Naive thymus-derived CD4-positive, alpha-beta T cell (primary cell): Measurements from ENCODE around the gene AIP. TPM values are rescaled to one million over a fixed set of nuclear protein-coding genes. Genes with fewer than 3 reads are reported as not detected.
A peak's percentile ranks its signal among the peaks of the same experiment; 100 is the strongest.

ENCODE experiments used
- ATAC-seq: fragments of 150-1000 bp; cut with Tn5 transposase; 2 replicates; pipeline ENCODE4 v1.10.0; 2021; ENCODE audit warnings: mild to moderate bottlenecking, moderate library complexity
- CTCF ChIA-PET: fragments of 350-600 bp; sonication (Branson Sonifier 250); formaldehyde crosslinking; loops from one replicate; lab custom pipeline; 2021; ENCODE audit warnings: antibody characterized with exemption; lab: Charles Lee
- POLR2A ChIA-PET: fragments of 350-600 bp; sonication (Branson Sonifier 250); formaldehyde crosslinking; loops from one replicate; lab custom pipeline; 2021; ENCODE audit warnings: antibody characterized with exemption, inconsistent platforms; lab: Charles Lee
- DNase-seq, 9 donors: peaks; one replicate each; pipeline versions ENCODE4 v3.0.0 to v3.0.0-alpha.2; 2020 to 2022; ENCODE audit warnings: mixed read lengths in 1 of 9
- H3K27ac ChIP-seq: one replicate; pipeline ENCODE4 v1.7.0; 2013; ENCODE audit warnings: mild to moderate bottlenecking, low read depth, low read length, moderate library complexity
- H3K27me3 ChIP-seq, 2 donors: one replicate each; pipeline ENCODE4 v1.7.0; 2013; ENCODE audit warnings: low read length in 2 of 2, mild to moderate bottlenecking in 2 of 2, moderate library complexity in 2 of 2; ENCODE audit not compliant: control insufficient read depth in 2 of 2, insufficient read depth in 2 of 2
- H3K36me3 ChIP-seq, 3 experiments: 1 replicate in 2 of 3; 2 replicates in 1 of 3; pipeline ENCODE4 v1.7.0; 2013; ENCODE audit warnings: low read length in 3 of 3, mild to moderate bottlenecking in 3 of 3, moderate library complexity in 1 of 3; ENCODE audit not compliant: insufficient read depth in 3 of 3, control insufficient read depth in 2 of 3
- H3K4me1 ChIP-seq, 2 donors: one replicate each; pipeline ENCODE4 v1.7.0; 2013; ENCODE audit warnings: low read length in 2 of 2, mild to moderate bottlenecking in 2 of 2, moderate library complexity in 1 of 2; ENCODE audit not compliant: control insufficient read depth in 2 of 2, insufficient read depth in 2 of 2
- H3K4me3 ChIP-seq: 2 replicates; pipeline ENCODE4 v1.7.0; 2013; ENCODE audit warnings: mild to moderate bottlenecking, low read length
- H3K9me3 ChIP-seq, 3 experiments: 1 replicate in 2 of 3; 2 replicates in 1 of 3; pipeline ENCODE4 v1.7.0; 2013; ENCODE audit warnings: low read length in 3 of 3; ENCODE audit not compliant: control insufficient read depth in 2 of 3
- H3K27ac Mint-ChIP-seq, 9 donors: one replicate each; pipeline ENCODE4 v1.8.0; 2020 to 2022; ENCODE audit warnings: mixed read lengths in 9 of 9, mild to moderate bottlenecking in 8 of 9, moderate library complexity in 5 of 9, inconsistent platforms in 2 of 9
- H3K27me3 Mint-ChIP-seq, 5 donors: one replicate each; pipeline ENCODE4 v1.8.0; 2021 to 2022; ENCODE audit warnings: mixed read lengths in 5 of 5, mild to moderate bottlenecking in 1 of 5
- H3K36me3 Mint-ChIP-seq, 5 donors: one replicate each; pipeline ENCODE4 v1.8.0; 2020 to 2022; ENCODE audit warnings: mixed read lengths in 5 of 5, mild to moderate bottlenecking in 3 of 5, inconsistent platforms in 1 of 5
- H3K4me1 Mint-ChIP-seq, 7 donors: one replicate each; pipeline ENCODE4 v1.8.0; 2020 to 2022; ENCODE audit warnings: mixed read lengths in 7 of 7, mild to moderate bottlenecking in 3 of 7, inconsistent platforms in 1 of 7
- H3K4me3 Mint-ChIP-seq, 10 donors: one replicate each; pipeline ENCODE4 v1.8.0; 2020 to 2022; ENCODE audit warnings: mild to moderate bottlenecking in 10 of 10, mixed read lengths in 10 of 10, moderate library complexity in 6 of 10, inconsistent platforms in 2 of 10
- H3K9me3 Mint-ChIP-seq, 11 donors: one replicate each; pipeline ENCODE4 v1.8.0; 2020 to 2022; ENCODE audit warnings: mixed read lengths in 11 of 11, mild to moderate bottlenecking in 4 of 11, inconsistent platforms in 1 of 11, moderate library complexity in 1 of 11
- intact Hi-C, 2 donors: fragments of 100-400 bp; cut with micrococcal nuclease; formaldehyde crosslinking; loops; one replicate each; pipeline ENCODE4 v1.15.1; 2023
- polyA plus RNA-seq, 2 donors: library from polyadenylated mRNA; unstranded; fragments of 300-500 nt; fragmentation: Illumina TruSeq; gene quantifications; one replicate each; pipeline ENCODE4 v1.2.3, GENCODE V29; 2021
- total RNA-seq, 6 experiments: library from RNA in 5 of 6; stranded (reverse) in 5 of 6; gene quantifications; 1 replicate in 5 of 6; 2 replicates in 1 of 6; pipeline ENCODE4 v1.2.3 and lab custom pipeline; 2021 to 2026

Gene AIP
- total and polyA plus RNA-seq, 7 experiments from 2014 or later, result 107 to 205 (median 137) TPM

DNA sequence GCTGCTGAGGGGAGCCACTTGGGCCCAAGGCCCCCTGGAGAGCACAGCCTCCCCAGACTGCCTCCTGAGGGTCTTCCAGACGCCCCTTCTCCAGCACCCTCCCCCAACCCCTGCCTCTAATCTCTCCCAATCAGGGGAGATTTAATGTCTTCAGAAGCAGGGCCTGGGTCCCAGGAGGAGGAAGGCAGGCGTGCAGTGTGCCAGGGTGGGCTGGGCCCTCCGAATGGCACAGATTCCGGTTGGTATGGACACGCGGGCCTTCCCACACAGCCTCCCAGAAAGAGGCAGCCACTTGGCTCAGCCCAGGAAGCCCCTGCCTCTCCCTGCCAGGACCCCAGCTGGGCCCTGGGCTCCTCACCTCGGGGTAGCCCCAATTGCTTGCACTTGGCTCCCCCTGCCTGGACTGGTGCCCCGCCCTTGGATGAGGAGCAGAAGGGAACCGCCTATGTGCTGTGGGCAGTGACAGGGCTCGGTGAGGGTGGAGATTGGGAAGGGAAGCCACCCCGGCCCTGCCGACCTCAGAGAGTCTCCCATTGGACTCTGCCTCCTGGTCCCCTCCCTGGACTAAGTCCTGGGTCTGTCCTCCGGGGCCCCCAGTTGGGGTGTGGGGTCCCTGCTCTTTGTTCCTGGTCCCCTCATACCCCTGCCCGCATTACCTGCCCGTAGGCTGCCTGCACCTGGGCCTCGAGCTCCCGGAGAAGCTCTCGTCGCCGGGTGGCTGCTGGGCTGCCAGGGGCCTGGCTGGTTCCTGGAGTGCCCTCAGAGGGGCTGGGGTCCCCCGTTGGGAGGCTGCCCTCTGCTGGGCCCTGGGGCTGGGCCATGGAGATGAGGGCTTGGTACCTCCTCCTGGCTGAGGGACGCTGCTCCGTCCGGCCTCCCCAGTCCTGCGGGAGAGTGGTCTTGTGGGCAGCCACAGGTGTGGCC, 41.0 kb downstream of the AIP start:
- intact Hi-C loops, result no loop called here
- Mint-ChIP-seq H3K36me3 (no peaks in the 10 kb centered on the region), H3K27me3 (peaks cover 0 to 11% (median 5%) of the 10 kb centered on the region in 5 donors), H3K27ac (no peak overlapping the region), H3K9me3 (peaks cover 0 to 6% (median 0%) of the 10 kb centered on the region in 11 donors), H3K4me3 (no peak overlapping the region), H3K4me1 (peaks cover 0 to 2% (median 0%) of the 10 kb centered on the region in 7 donors)
- Histone ChIP-seq H3K27ac (no peak overlapping the region), H3K27me3 (no peaks in the 10 kb centered on the region), H3K9me3 (no peaks in the 10 kb centered on the region), H3K36me3 (no peaks in the 10 kb centered on the region), H3K4me3 (no peak overlapping the region), H3K4me1 (no peaks in the 10 kb centered on the region)
- ChIA-PET POLR2A (no interaction called here), CTCF (no interaction called here)
- no peak for DNase-seq
- no peak for ATAC-seq

DNA sequence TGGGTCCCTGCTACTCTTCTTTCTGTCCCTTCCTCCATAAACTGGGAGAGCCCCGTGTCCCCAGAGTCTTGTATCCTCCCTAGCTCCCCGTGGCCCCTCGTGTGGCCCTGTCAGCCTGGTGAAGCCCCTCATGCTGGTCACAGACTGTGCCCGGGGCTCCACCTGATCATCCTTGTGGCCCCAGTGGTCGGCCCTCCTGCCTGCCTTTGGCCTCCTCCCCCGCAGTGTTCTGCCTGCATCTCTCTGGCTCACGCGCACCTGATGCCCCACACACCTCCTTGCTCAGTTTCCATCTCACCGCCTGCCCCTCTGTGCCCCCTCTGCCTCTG, 41.6 kb downstream of the AIP start:
- H3K36me3 Mint-ChIP-seq, result no peaks in the 10 kb centered on the region
- H3K4me1 ChIP-seq, result no peaks in the 10 kb centered on the region
- H3K27ac ChIP-seq, result no peak overlapping the region
- no peak overlapping the region for H3K27ac Mint-ChIP-seq
- no peak overlapping the region for H3K4me3 ChIP-seq
- H3K4me1 Mint-ChIP-seq, result peaks cover 0 to 2% (median 0%) of the 10 kb centered on the region in 7 donors
- H3K9me3 Mint-ChIP-seq, result peaks cover 0 to 6% (median 0%) of the 10 kb centered on the region in 11 donors
- H3K27me3 Mint-ChIP-seq, result peaks cover 0 to 11% (median 5%) of the 10 kb centered on the region in 5 donors
- ATAC-seq (no peak), DNase-seq (no peak)
- H3K36me3 ChIP-seq, result no peaks in the 10 kb centered on the region
- CTCF ChIA-PET, result no interaction called here
- intact Hi-C loops, result no loop called here
- no peaks in the 10 kb centered on the region for H3K9me3 ChIP-seq
- POLR2A ChIA-PET, result no interaction called here
- no peak overlapping the region for H3K4me3 Mint-ChIP-seq
- no peaks in the 10 kb centered on the region for H3K27me3 ChIP-seq

DNA sequence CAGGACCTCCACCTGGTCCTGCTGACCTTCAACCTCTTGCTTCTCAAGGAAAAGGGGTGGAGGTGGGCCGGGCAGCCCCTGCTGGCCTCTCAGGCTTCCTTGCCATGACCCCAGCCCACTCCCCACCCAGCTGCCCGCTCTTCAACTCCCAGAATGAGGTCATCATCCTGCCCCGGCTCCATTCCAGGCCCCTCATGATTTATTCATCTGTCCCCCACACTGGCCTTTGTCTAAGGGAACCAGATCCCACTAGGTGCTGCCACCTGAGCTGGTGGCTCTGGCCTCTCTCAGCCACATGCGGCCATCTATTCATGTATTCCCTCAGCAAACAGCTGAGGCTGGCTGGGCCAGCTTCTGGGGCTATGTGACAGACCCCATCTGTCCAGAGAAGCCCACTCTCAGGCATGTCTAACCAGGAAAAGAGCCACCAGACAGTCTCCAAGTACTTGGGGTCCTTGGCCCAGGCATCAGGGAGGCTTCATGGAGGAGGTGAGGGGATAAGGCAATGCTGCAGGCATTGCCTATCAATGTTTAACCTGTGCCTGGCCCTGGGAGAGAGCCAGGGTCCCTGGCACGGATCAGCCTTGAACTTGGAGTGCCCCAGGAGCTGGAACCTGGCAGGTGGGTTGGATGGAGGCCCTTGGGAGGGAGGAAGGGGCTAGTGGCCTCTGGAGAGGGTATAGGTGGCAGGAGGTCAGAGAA, 42.6 kb downstream of the AIP start:
- intact Hi-C loops, result no loop called here
- no peak for ATAC-seq
- ChIA-PET POLR2A (no interaction called here), CTCF (no interaction called here)
- Mint-ChIP-seq H3K36me3 (no peaks in the 10 kb centered on the region), H3K9me3 (peaks cover 0 to 6% (median 0%) of the 10 kb centered on the region in 11 donors), H3K27ac (peak overlapping the region in 1 of 9 donors; percentile 36), H3K4me1 (peaks cover 0 to 2% (median 0%) of the 10 kb centered on the region in 7 donors), H3K4me3 (no peak overlapping the region), H3K27me3 (peaks cover 0 to 11% (median 5%) of the 10 kb centered on the region in 5 donors)
- H3K9me3 ChIP-seq, result no peaks in the 10 kb centered on the region
- no peaks in the 10 kb centered on the region for H3K27me3 ChIP-seq
- H3K4me1 ChIP-seq, result no peaks in the 10 kb centered on the region
- H3K27ac ChIP-seq, result no peak overlapping the region
- H3K36me3 ChIP-seq, result no peaks in the 10 kb centered on the region
- H3K4me3 ChIP-seq, result no peak overlapping the region
- no peak for DNase-seq

DNA sequence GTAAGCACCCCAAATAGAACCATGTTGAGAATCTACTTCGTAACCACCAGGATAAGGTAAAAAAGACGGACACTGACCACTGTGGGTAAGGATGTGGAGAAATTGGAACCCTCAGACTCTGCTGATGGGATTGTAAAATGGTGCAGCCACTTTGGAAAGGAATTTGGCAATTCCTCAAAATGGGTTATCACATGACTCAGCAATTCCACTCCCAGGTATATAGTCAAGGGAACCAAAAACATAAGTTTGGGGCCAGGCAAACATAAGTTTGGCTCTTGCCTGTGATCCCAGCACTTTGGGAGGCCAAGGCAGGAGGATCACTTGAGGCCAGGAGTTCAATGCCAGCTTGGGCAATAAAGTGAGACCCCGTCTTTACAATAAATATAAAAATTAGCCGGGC, 45.5 kb downstream of the AIP start:
- Mint-ChIP-seq H3K27ac (no peak overlapping the region), H3K36me3 (peaks cover 0 to 1% (median 0%) of the 10 kb centered on the region in 5 donors), H3K27me3 (peaks cover 0 to 11% (median 5%) of the 10 kb centered on the region in 5 donors), H3K4me3 (no peak overlapping the region), H3K9me3 (peaks cover 0 to 7% (median 3%) of the 10 kb centered on the region in 11 donors), H3K4me1 (peaks cover 0 to 2% (median 0%) of the 10 kb centered on the region in 7 donors)
- ChIA-PET CTCF (no interaction called here), POLR2A (no interaction called here)
- no peak for ATAC-seq
- no peaks in the 10 kb centered on the region for H3K27me3 ChIP-seq
- no peak overlapping the region for H3K27ac ChIP-seq
- DNase-seq, result no peak
- H3K36me3 ChIP-seq, result no peaks in the 10 kb centered on the region
- peaks cover 0 to 2% (median 0%) of the 10 kb centered on the region in 3 experiments for H3K9me3 ChIP-seq
- intact Hi-C loops, result no loop called here
- H3K4me1 ChIP-seq, result no peaks in the 10 kb centered on the region
- H3K4me3 ChIP-seq, result no peak overlapping the region

DNA sequence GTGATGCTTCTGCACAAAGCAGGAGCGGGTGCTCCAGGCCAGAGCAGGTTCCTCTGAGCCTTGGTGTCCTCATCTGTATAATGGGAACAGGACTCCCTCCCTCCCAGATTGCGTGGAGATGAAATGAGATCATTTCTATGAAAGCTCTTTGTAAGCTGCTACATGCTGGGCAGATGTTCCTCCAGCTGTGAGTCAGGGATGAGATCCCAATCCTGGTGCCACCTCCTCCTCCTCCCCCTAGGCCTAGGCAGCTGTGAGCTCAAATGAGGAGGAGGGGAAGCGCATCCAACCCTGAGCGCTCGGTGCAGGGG, 47.4 kb downstream of the AIP start:
- no peak overlapping the region for H3K27ac ChIP-seq
- H3K4me3 ChIP-seq, result no peak overlapping the region
- H3K27ac Mint-ChIP-seq, result no peak overlapping the region
- H3K4me3 Mint-ChIP-seq, result no peak overlapping the region
- H3K4me1 ChIP-seq, result no peaks in the 10 kb centered on the region
- H3K9me3 ChIP-seq, result peaks cover 0 to 8% (median 0%) of the 10 kb centered on the region in 3 experiments
- intact Hi-C loops, result no loop called here
- peaks cover 0 to 21% (median 10%) of the 10 kb centered on the region in 11 donors for H3K9me3 Mint-ChIP-seq
- CTCF ChIA-PET, result interaction anchor here (1.0 kb wide), 1 partner anchor 1012 kb away, joined by 3 read pairs; no protein-coding TSS in a partner anchor
- H3K4me1 Mint-ChIP-seq, result no peaks in the 10 kb centered on the region
- DNase-seq (no peak), ATAC-seq (no peak)
- H3K27me3 Mint-ChIP-seq, result peaks cover 0 to 12% (median 9%) of the 10 kb centered on the region in 5 donors
- POLR2A ChIA-PET, result no interaction called here
- H3K27me3 ChIP-seq, result no peaks in the 10 kb centered on the region
- H3K36me3 ChIP-seq, result no peaks in the 10 kb centered on the region
- H3K36me3 Mint-ChIP-seq, result peaks cover 0 to 5% (median 3%) of the 10 kb centered on the region in 5 donors

DNA sequence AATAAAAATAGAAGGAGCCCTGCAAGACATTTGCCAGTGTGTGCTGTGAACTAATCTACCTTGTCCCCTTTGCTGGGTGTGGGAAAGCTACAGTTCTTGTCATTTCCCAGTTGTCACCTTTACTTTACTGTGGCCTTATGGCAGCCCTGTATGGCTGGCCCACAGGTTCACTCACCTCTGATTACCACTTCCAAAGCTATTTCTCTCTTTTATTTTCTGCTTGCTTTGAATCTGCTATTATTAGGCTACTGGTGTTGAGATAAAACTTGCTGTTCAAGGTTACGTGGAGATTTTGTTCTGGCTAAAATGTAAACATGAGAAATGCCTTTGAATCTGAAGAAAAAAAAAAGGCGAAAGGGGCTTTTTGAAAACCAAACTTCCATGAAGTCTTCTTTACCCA, 50.1 kb downstream of the AIP start:
- no peak overlapping the region for H3K4me3 Mint-ChIP-seq
- Histone ChIP-seq H3K36me3 (no peaks in the 10 kb centered on the region), H3K27ac (no peak overlapping the region), H3K27me3 (no peaks in the 10 kb centered on the region), H3K4me3 (no peak overlapping the region), H3K4me1 (no peaks in the 10 kb centered on the region), H3K9me3 (peaks cover 0 to 8% (median 0%) of the 10 kb centered on the region in 3 experiments)
- DNase-seq (no peak), ATAC-seq (no peak)
- intact Hi-C loops, result no loop called here
- ChIA-PET CTCF (interaction anchor here (0.7 kb wide), 1 partner anchor 98 kb away, joined by 3 read pairs; no protein-coding TSS in a partner anchor), POLR2A (no interaction called here)
- H3K36me3 Mint-ChIP-seq, result peaks cover 0 to 5% (median 3%) of the 10 kb centered on the region in 5 donors
- H3K9me3 Mint-ChIP-seq, result peaks cover 0 to 29% (median 8%) of the 10 kb centered on the region in 11 donors
- no peak overlapping the region for H3K27ac Mint-ChIP-seq
- H3K4me1 Mint-ChIP-seq, result no peaks in the 10 kb centered on the region
- H3K27me3 Mint-ChIP-seq, result peaks cover 0 to 9% (median 4%) of the 10 kb centered on the region in 5 donors
